PC-3 (cell line): ENCODE measurements around the gene FOXC2.

ENCODE experiments used
- EZH2 ChIP-seq: fragments of 300-600 bp; sonication (generic); IDR thresholded peaks from one replicate; pipeline ENCODE4 v1.6.1; 2017; ENCODE audit warnings: antibody characterized with exemption, mild to moderate bottlenecking, low read length; ENCODE audit not compliant: unreplicated experiment
- TF ChIP-seq, protein P1 (sequence below): fragments of 300-600 bp; sonication (generic); conservative IDR thresholded peaks from 2 replicates; pipeline ENCODE4 v1.5.1; 2017; ENCODE audit warnings: antibody characterized with exemption, low read depth, mild to moderate bottlenecking, low read length

DNA sequence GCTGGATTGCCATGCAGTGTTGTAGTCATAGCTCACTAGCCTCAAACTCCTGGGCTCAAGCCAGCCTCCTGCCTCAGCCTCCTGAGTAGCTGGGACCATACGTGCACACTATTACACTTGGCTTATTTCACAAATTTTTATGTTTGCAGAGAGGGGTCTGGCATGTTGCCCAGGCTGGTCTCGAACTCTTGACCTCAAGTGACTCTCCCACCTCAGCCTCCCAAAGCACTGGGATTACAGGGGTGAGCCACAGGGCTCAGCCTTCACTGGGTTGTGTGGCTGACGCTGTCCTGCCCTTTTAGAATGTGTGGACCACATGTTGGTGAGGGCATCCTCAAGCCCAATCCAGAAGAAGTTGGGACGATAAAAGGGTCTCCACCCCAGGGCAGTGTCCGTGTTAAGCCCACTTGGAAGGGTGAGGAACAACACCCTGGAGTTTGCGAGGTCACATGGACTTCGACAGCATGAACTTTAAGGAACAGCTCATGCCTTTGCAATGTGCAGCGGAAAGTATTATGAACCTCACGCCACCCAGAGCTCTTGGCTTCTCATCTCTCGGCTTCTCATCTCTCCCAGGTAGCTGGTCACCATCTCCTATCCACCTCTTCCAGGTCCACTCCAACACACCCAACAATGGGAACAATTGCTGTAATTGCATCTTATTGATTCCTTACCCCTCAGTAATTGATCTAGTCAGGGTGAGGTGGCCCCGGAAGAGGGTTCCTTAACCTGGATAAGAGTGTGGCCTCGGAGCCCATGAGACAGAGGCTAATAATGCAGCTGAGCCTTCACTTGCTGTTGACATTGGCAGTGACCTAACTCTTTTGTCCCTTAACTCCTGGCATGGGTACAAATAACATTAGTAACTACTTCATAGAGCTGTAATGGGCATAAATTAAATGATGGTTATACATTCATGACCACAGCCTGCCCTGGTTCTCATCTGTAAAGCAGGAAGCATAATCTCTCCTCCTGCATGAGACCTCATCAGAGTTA is 18.4 kb downstream of the FOXC2 start:
- TF ChIP-seq EZH2, result no peak
- TF ChIP-seq, protein P1, sequence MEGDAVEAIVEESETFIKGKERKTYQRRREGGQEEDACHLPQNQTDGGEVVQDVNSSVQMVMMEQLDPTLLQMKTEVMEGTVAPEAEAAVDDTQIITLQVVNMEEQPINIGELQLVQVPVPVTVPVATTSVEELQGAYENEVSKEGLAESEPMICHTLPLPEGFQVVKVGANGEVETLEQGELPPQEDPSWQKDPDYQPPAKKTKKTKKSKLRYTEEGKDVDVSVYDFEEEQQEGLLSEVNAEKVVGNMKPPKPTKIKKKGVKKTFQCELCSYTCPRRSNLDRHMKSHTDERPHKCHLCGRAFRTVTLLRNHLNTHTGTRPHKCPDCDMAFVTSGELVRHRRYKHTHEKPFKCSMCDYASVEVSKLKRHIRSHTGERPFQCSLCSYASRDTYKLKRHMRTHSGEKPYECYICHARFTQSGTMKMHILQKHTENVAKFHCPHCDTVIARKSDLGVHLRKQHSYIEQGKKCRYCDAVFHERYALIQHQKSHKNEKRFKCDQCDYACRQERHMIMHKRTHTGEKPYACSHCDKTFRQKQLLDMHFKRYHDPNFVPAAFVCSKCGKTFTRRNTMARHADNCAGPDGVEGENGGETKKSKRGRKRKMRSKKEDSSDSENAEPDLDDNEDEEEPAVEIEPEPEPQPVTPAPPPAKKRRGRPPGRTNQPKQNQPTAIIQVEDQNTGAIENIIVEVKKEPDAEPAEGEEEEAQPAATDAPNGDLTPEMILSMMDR, result no peak
